Subcutaneous adipose tissue (tissue), 4 donors: Measurements from ENCODE around the gene MEPCE. TPM values are rescaled to one million over a fixed set of nuclear protein-coding genes. Genes with fewer than 3 reads are reported as not detected.

Experiments
- total RNA-seq, 4 donors: library from RNA; depleted of rRNA; stranded (reverse); fragments of >200 nt; gene quantifications; one replicate each; pipeline ENCODE4 v1.1.0, GENCODE V29; 2016
- TF ChIP-seq, protein P1 (sequence below): fragments of 450-650 bp; IDR thresholded peaks from one replicate; pipeline ENCODE4 v1.5.1; 2016; ENCODE audit warnings: low read depth, mild to moderate bottlenecking, control low read depth, antibody characterized with exemption, moderate library complexity

Gene MEPCE
- total RNA-seq, 4 donors from 2014 or later, result 21.2 to 28.6 (median 22.3) TPM

GRCh38 chr7:100472854-100473499, 43.3 kb downstream of the MEPCE start:
- TF ChIP-seq, protein P1, sequence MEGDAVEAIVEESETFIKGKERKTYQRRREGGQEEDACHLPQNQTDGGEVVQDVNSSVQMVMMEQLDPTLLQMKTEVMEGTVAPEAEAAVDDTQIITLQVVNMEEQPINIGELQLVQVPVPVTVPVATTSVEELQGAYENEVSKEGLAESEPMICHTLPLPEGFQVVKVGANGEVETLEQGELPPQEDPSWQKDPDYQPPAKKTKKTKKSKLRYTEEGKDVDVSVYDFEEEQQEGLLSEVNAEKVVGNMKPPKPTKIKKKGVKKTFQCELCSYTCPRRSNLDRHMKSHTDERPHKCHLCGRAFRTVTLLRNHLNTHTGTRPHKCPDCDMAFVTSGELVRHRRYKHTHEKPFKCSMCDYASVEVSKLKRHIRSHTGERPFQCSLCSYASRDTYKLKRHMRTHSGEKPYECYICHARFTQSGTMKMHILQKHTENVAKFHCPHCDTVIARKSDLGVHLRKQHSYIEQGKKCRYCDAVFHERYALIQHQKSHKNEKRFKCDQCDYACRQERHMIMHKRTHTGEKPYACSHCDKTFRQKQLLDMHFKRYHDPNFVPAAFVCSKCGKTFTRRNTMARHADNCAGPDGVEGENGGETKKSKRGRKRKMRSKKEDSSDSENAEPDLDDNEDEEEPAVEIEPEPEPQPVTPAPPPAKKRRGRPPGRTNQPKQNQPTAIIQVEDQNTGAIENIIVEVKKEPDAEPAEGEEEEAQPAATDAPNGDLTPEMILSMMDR, result no peak

DNA sequence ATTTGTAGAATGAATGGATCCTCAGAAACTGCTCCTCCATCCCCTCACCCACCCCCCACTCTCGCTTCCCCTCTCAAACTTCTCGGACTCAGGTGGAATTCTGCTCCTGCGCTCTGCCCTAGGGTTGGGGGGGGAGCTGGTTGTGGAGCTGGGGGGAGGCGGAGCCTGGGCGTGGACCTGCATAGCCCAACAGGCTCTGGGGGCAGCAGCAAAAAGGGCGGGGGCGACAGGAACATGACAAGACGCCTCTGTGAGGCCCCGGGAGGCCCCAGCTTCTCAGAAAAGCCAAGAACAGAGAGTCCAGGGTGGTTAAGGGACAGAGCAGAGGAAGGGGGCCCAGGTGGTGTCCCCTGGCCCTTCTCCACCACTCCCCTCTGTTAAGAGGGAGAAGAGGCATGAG, 45.9 kb downstream of the MEPCE start:
- TF ChIP-seq, protein P1, result no peak

DNA sequence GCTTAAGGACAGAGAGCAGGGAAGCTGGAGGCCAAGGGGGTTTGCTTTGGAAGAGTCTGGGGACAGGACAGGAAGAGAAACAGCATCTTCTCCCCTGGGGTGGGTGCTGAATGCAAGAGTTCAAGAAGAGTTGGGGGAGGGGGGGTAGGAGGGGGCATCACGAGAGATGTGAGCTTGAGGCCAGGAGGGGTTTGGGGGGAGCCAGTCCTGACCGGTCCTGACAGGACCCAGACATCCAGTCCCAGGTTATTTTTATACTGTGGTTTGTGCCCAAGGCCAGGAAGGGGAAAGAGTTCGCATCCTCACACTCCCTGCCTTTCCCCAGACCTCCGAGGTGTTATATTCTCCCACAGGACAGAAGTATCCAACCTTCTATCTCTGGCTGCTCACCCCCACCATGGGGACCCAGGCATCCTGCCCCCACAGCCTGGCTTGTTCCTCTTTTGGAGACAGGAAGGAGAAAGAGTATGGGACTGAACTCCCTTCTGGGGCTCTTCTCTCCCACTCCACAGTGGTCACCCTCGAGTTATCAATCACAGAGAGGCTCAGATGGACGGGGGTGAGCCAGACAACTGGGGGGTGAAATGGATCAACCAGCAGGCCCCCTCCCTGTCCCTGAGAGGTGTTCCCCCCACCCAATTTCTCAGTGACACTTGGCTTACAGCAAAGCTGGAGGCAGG, 46.6 kb downstream of the MEPCE start:
- TF ChIP-seq, protein P1, result no peak

DNA sequence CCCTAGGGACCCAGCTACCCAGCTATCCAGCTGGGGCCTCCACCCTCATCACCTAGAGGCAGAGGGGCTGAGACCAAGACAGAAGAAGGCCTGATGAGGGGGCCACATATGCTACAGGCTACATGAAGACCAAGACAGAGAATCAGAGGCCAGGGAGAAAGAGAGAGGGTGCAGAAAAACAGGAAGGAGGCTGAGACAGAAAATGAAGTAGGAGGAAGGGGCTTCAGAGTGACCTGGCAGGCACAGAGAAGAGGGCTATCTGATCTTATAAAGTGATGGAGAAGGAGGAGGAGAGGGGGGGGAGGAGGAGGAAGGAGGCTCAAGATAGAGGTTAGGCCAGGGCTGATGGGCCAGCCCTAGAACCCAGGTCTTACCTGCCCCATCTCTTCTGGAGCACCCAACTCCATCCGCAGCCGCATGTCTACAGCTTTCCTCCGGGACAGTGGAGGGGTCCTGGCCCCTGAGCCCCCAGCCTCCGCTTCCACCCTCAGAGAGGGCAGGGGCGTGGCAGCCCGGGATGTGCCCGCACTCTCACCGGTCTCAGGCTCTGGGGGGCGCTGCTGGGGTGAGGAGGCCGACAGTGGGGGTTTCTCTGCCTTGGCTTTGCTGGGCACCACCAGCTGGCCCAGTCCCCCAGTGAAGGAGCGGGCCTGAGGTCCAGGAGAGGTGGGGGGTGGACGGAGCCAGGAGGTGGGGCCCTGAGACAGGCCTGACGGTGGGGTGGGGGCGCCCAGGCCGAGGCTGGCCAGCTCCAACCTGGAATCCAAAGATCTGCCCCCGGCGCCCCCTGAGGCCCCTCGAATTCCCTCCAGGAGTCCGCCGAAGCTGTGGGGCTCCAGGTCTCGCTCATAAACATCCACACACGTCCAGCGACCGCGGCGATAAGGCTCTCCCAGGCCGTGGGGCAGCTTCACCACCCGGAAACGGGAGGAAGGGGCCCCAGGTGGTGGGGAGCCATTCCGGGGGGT, 47.6 kb downstream of the MEPCE start:
- TF ChIP-seq, protein P1, result no peak

DNA sequence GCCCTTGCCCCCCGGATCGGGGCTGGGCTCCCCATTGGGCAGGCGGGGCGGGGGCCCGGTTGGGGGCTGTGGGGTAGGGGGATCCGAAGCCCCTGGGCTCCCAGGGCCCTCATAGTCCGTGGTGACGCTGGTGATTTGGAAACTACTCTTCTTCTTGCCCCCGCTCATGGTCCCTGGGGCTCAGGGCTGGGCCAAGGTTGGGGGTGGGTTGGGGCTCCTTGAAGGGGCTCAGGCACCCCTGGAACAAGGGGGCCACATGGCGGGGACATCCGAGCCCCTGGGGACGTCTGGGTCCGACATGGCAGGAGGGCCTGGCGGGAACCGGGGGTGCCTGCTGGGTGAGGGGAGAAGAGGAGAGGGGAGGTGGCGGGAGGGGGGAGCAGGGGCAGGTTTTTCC, 48.2 kb downstream of the MEPCE start:
- TF ChIP-seq, protein P1, result no peak

- TF ChIP-seq, protein P1, result no peak
Observed at GRCh38 chr7:100478958-100479660, 49.5 kb downstream of the MEPCE start, which contains the start of gene TSC22D4. TSS of gene TSC22D4 (minus strand) at chr7:100479214. CDS start at chr7:100478038, 1,176 bp downstream.
